SK-N-SH treated with all-trans-retinoic acid at 6 μM for 48 hours (cell line): ENCODE results near the gene CACHD1.

Source experiments
- ATAC-seq: fragments of 200-7000 bp; cut with Tn5 transposase; 3 replicates; pipeline ENCODE4 v1.9.1; 2020; ENCODE audit warnings: mild to moderate bottlenecking, moderate library complexity
- BACH2 ChIP-seq: fragments of 250-450 bp; sonication (Bioruptor Pico); IDR thresholded peaks from 2 replicates; pipeline ENCODE4 v1.9.0; 2021; ENCODE audit warnings: mild to moderate bottlenecking, borderline replicate concordance
- CSDC2 ChIP-seq: fragments of 250-450 bp; sonication (Bioruptor Pico); IDR thresholded peaks from 2 replicates; pipeline ENCODE4 v1.5.0; 2020; ENCODE audit warnings: mild to moderate bottlenecking, moderate library complexity
- ESRRG ChIP-seq: fragments of 250-450 bp; sonication (Bioruptor Pico); IDR thresholded peaks from 2 replicates; pipeline ENCODE4 v1.6.1; 2021; ENCODE audit warnings: mild to moderate bottlenecking
- GLIS3 ChIP-seq: fragments of 250-450 bp; sonication (Bioruptor Pico); IDR thresholded peaks from 2 replicates; pipeline ENCODE4 v1.5.0; 2020; ENCODE audit warnings: mild to moderate bottlenecking, moderate library complexity
- ISL1 ChIP-seq: fragments of 250-450 bp; sonication (Bioruptor Pico); IDR thresholded peaks from 2 replicates; pipeline ENCODE4 v2.1.2; 2022; ENCODE audit warnings: mild to moderate bottlenecking, moderate library complexity
- OSR1 ChIP-seq: fragments of 250-450 bp; sonication (Bioruptor Pico); IDR thresholded peaks from 2 replicates; pipeline ENCODE4 v1.8.0; 2022; ENCODE audit warnings: moderate library complexity, mild to moderate bottlenecking, inconsistent platforms
- PPARA ChIP-seq: fragments of 250-450 bp; sonication (Bioruptor Pico); IDR thresholded peaks from 2 replicates; pipeline ENCODE4 v1.5.0; 2020; ENCODE audit warnings: mild to moderate bottlenecking, borderline replicate concordance
- RARB ChIP-seq: fragments of 250-450 bp; sonication (Bioruptor Pico); IDR thresholded peaks from 2 replicates; pipeline ENCODE4 v1.8.0; 2021; ENCODE audit warnings: mild to moderate bottlenecking, moderate library complexity
- TCF4 ChIP-seq: fragments of 250-450 bp; sonication (Bioruptor Pico); IDR thresholded peaks from 2 replicates; pipeline ENCODE4 v1.8.0; 2021; ENCODE audit warnings: mild to moderate bottlenecking, moderate library complexity, borderline replicate concordance
- TOX ChIP-seq: fragments of 250-450 bp; sonication (Bioruptor Pico); IDR thresholded peaks from 2 replicates; pipeline ENCODE4 v1.8.0; 2021; ENCODE audit warnings: mild to moderate bottlenecking, moderate library complexity, borderline replicate concordance
- ZC3H10 ChIP-seq: fragments of 250-450 bp; sonication (Bioruptor Pico); IDR thresholded peaks from 2 replicates; pipeline ENCODE4 v1.5.1; 2021; ENCODE audit warnings: mild to moderate bottlenecking, moderate library complexity
- ZFP3 ChIP-seq: fragments of 250-450 bp; sonication (Bioruptor Pico); IDR thresholded peaks from 2 replicates; pipeline ENCODE4 v1.5.0; 2020; ENCODE audit warnings: mild to moderate bottlenecking, moderate library complexity
- ZFP30 ChIP-seq: fragments of 450-650 bp; formaldehyde crosslinking; IDR thresholded peaks from 2 replicates; pipeline ENCODE4 v1.5.0; 2022; ENCODE audit warnings: mild to moderate bottlenecking, moderate library complexity
- ZNF70 ChIP-seq: fragments of 450-650 bp; formaldehyde crosslinking; IDR thresholded peaks from 2 replicates; pipeline ENCODE4 v1.5.0; 2020; ENCODE audit warnings: mild to moderate bottlenecking, moderate library complexity
- ZNF8 ChIP-seq: fragments of 450-650 bp; formaldehyde crosslinking; IDR thresholded peaks from 2 replicates; pipeline ENCODE4 v1.5.0; 2020; ENCODE audit warnings: mild to moderate bottlenecking, moderate library complexity
- TF ChIP-seq, protein P1 (sequence below): fragments of 250-450 bp; sonication (Bioruptor Pico); IDR thresholded peaks from 2 replicates; pipeline ENCODE4 v1.8.0; 2020; ENCODE audit warnings: mild to moderate bottlenecking, moderate library complexity, borderline replicate concordance
- TF ChIP-seq, protein P2 (sequence below): fragments of 250-450 bp; sonication (Bioruptor Pico); IDR thresholded peaks from 2 replicates; pipeline ENCODE4 v1.5.1; 2020; ENCODE audit warnings: low read depth, mild to moderate bottlenecking, moderate library complexity
- TF ChIP-seq, protein P3 (sequence below): fragments of 250-450 bp; sonication (Bioruptor Pico); IDR thresholded peaks from 2 replicates; pipeline ENCODE4 v1.5.1; 2021; ENCODE audit warnings: mild to moderate bottlenecking, moderate library complexity

CACHD1 gene

DNA sequence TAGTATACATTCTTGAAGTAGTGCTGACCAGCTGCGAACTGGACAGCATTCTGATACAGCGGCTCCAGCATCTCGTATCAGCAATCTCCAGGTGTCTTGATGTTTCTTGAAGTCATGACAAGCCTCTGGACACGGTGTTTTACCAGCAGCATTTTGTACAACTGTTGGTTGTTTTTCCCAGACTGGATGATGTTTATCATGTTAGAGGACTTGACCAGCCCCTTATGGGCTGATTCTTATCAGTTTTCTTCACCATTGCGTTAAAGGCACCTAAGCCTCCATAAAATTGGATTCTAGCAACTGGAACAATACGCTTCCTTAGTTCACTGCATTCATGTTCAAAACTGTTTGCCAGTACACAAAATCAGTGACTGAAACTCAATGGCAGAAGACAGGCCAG lies 29.1 kb downstream of the CACHD1 start:
- TF ChIP-seq GLIS3 (CRISPR knock-in tag) (no peak), ZFP30 (CRISPR knock-in tag) (no peak), ZNF8 (CRISPR knock-in tag) (no peak)
- TF ChIP-seq, protein P1, sequence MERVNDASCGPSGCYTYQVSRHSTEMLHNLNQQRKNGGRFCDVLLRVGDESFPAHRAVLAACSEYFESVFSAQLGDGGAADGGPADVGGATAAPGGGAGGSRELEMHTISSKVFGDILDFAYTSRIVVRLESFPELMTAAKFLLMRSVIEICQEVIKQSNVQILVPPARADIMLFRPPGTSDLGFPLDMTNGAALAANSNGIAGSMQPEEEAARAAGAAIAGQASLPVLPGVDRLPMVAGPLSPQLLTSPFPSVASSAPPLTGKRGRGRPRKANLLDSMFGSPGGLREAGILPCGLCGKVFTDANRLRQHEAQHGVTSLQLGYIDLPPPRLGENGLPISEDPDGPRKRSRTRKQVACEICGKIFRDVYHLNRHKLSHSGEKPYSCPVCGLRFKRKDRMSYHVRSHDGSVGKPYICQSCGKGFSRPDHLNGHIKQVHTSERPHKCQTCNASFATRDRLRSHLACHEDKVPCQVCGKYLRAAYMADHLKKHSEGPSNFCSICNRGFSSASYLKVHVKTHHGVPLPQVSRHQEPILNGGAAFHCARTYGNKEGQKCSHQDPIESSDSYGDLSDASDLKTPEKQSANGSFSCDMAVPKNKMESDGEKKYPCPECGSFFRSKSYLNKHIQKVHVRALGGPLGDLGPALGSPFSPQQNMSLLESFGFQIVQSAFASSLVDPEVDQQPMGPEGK = no peak

DNA sequence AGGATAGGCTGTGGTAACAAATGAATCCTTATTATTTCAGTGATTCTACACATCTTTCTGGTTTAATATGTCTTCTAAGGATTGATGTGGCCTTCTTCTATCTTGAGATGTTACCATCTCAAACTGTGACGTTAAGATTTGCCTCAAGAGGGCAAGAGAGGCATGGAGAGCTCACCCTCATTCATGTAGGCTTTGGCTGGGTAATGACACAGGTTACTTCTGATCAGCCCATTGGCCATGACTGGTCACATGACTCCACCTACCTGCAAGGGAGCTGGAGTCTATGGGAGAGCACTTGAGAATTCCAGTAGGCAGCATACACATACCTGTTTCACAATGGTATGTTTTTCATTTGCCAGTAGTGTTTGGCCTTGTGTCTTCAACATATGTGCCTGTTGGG lies 30.0 kb downstream of the CACHD1 start:
- peak; percentile 52; the same call in 1 of the 3 replicates for ATAC-seq
- no peak for TF ChIP-seq ZFP3 (CRISPR knock-in tag)
- TF ChIP-seq GLIS3 (CRISPR knock-in tag) = no peak
- TF ChIP-seq ZC3H10 (CRISPR knock-in tag) = no peak
- TF ChIP-seq BACH2 (CRISPR knock-in tag) = no peak
- TF ChIP-seq, protein P1 = no peak
- no peak for TF ChIP-seq CSDC2 (CRISPR knock-in tag)

More for the DNA sequence above, 29.1 kb downstream of the CACHD1 start:
- ATAC-seq = no peak

DNA sequence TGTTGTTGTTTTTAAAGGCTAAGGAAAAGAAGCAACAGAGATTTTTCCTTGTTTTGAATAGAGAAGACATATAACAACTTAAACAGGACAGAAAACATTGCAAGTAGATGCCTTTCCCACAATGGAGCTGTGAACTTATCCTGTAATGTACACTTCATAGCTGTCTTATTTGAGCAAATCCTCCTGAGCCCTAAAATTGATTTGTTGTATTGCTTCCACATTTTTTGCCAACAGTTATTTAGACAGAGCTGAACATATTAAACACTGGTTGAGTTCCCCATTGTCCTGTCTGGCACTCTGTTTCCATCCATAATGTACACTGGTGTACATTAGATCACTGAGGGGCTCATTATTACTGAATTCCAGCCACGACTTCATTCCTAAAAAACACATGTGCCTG lies 32.2 kb downstream of the CACHD1 start:
- TF ChIP-seq, protein P2, sequence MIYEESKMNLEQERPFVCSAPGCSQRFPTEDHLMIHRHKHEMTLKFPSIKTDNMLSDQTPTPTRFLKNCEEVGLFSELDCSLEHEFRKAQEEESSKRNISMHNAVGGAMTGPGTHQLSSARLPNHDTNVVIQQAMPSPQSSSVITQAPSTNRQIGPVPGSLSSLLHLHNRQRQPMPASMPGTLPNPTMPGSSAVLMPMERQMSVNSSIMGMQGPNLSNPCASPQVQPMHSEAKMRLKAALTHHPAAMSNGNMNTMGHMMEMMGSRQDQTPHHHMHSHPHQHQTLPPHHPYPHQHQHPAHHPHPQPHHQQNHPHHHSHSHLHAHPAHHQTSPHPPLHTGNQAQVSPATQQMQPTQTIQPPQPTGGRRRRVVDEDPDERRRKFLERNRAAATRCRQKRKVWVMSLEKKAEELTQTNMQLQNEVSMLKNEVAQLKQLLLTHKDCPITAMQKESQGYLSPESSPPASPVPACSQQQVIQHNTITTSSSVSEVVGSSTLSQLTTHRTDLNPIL (CRISPR knock-in tag) = no peak
- TF ChIP-seq ZNF8 (CRISPR knock-in tag) (no peak), TOX (CRISPR knock-in tag) (no peak), CSDC2 (CRISPR knock-in tag) (no peak), TCF4 (CRISPR knock-in tag) (no peak), OSR1 (CRISPR knock-in tag) (no peak), ISL1 (no peak)
- ATAC-seq = no peak

DNA sequence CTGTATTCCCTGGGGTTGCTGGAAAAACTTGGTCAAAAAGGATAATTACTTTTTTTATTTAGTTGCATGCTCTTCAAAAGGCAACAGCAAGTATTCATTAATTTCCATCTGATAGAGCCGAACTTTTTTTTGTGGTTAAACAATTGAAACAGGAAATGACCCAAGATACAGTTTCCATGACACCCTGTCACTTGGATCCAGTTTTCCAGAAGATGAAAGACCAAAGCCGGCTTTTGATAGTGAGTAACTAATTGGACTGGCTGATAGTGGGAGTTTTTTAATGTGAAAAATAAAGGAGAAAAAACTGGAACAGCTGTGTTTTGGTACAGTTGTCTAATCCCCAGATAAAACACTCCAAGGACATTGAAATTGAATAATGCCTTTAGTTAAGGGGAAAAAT lies 33.0 kb downstream of the CACHD1 start:
- no peak for ATAC-seq
- TF ChIP-seq TCF4 (CRISPR knock-in tag) (no peak), PPARA (CRISPR knock-in tag) (no peak)

DNA sequence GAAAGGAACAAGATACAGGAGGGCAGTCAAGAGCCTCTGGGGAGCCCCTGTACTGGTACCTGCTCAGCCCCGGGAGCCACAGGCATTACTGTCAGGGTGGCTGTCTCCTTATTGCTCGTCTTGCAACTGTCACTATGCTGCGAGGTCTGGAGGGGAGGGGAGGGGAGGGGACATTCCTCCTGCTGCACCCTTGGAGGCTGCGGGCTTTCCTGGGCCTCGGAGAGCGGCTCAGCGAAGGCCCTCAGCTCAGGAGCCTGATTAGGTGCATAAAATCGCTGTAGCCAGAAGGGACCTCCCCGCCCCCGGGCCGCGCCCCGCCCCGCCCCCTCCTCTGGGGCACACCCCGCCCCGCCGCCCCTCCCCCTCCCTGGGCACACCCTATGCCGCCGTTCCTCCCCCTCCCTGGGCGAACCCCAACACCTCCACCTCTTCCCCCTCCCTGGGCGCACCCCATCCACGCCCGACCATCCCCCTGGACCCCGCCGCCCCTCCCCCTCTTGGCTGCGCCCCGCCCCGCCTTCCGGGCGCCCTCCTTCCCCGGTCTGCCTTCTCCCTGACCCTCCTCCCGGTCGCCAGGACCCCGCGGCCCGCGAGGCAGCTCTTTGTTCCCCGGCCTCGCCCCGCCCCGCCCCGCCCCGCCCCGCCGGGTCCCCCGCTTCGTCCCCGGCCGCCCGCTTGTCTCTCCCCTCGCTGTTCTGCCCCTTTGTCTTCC lies 35.5 kb downstream of the CACHD1 start:
- peak; percentile 78 for ATAC-seq
- TF ChIP-seq ISL1 (no peak), RARB (CRISPR knock-in tag) (no peak), TOX (CRISPR knock-in tag) (no peak), CSDC2 (CRISPR knock-in tag) (no peak), ZC3H10 (CRISPR knock-in tag) (no peak), ESRRG (CRISPR knock-in tag) (no peak), ZNF70 (no peak), ZFP30 (CRISPR knock-in tag) (no peak)
- TF ChIP-seq, protein P3, sequence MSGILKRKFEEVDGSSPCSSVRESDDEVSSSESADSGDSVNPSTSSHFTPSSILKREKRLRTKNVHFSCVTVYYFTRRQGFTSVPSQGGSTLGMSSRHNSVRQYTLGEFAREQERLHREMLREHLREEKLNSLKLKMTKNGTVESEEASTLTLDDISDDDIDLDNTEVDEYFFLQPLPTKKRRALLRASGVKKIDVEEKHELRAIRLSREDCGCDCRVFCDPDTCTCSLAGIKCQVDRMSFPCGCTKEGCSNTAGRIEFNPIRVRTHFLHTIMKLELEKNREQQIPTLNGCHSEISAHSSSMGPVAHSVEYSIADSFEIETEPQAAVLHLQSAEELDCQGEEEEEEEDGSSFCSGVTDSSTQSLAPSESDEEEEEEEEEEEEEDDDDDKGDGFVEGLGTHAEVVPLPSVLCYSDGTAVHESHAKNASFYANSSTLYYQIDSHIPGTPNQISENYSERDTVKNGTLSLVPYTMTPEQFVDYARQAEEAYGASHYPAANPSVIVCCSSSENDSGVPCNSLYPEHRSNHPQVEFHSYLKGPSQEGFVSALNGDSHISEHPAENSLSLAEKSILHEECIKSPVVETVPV (CRISPR knock-in tag) = no peak
